GM23248 (cell line): ENCODE data around the gene IBA57.

Experiments
- EZH2 ChIP-seq: fragments of 200-600 bp; sonication (generic); IDR thresholded peaks from 2 replicates; pipeline ENCODE4 v1.6.1; 2018; ENCODE audit warnings: antibody characterized with exemption, mild to moderate bottlenecking; ENCODE audit not compliant: insufficient read depth, poor library complexity, severe bottlenecking
- EZH2phosphoT487 ChIP-seq: fragments of 200-600 bp; sonication (generic); IDR thresholded peaks from 2 replicates; pipeline ENCODE4 v1.6.1; 2018; ENCODE audit warnings: antibody characterized with exemption, moderate library complexity, mild to moderate bottlenecking, low read depth; ENCODE audit not compliant: insufficient read depth

DNA sequence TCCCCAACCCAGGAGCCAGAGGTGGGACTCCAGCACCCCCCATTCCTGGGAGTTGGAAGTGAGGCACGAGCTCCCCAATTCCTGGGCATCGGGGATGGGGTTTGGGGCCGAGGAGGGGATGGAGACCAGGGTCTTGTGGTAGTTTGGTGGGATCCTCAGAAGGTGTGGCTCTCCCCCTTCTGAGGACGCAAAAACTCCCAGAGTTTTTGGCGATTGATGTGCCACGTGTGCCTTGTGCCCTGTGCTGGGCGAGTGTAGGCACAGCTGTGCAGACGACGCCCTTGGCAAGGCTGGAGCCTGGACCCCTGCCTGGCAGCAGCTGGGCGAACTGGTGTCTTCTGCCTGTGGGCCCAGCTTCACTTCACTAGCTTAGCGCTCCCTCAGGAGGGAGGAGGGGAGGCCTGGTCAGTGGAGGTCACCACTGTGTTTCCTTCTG lies 22.9 kb upstream of the IBA57 start:
- TF ChIP-seq EZH2 (no peak), EZH2phosphoT487 (no peak)
